ENCODE measurements around the gene ID3.

GRCh38 chr1:23528250-23528978, 30.9 kb downstream of the ID3 start:
- TF ChIP-seq POLR2A (IDR thresholded peaks at IDR 0.05; ENCODE audit: extremely low read depth, insufficient read length) (no peak), CTCF (IDR thresholded peaks at IDR 0.05; ENCODE audit: low read depth, low read length) (no peak), MYC (IDR thresholded peaks at IDR 0.05; ENCODE audit: low read depth, low read length) (no peak; the same call in 1 of the 2 replicates)

Measured in NB4 (cell line).